HG02938 (cell line): ENCODE measurements around the gene CORO2A.
A peak's percentile ranks its signal among the peaks of the same experiment; 100 is the strongest.
"Not testable (repeated sequence)": the region's sequence is repeated elsewhere in the genome, so short reads cannot be mapped to it uniquely, and the experiment has no call there.

Experiments
- ATAC-seq: cut with Tn5 transposase; IDR thresholded peaks from one replicate; pipeline ENCODE4 v1.9.1; 2021; ENCODE audit warnings: mild to moderate bottlenecking, moderate library complexity; ENCODE audit not compliant: unreplicated experiment

Gene CORO2A

GRCh38 chr9:98118640-98119601 lies 73.5 kb downstream of the CORO2A start, which contains the start of gene TRIM14:
TRIM14 (minus strand) TSS chr9:98119222; CDS start chr9:98119188, 34 bp downstream.
- peak; percentile 41 for ATAC-seq

- ATAC-seq, result peak; percentile 65
Measured at GRCh38 chr9:98117984-98118639, 74.3 kb downstream of the CORO2A start.

GRCh38 chr9:98117097-98117496 lies 75.3 kb downstream of the CORO2A start:
- not testable (repeated sequence) for ATAC-seq

- no peak for ATAC-seq
Measured at GRCh38 chr9:98109052-98109451, 83.4 kb downstream of the CORO2A start.

- ATAC-seq, result peak; percentile 68
Measured at GRCh38 chr9:98108531-98109031, 83.9 kb downstream of the CORO2A start.

GRCh38 chr9:98107926-98108325 lies 84.5 kb downstream of the CORO2A start:
- ATAC-seq, result no peak

- ATAC-seq, result no peak
Measured at GRCh38 chr9:98105006-98105405, 87.4 kb downstream of the CORO2A start.

GRCh38 chr9:98104445-98104881 lies 88.0 kb downstream of the CORO2A start:
- ATAC-seq, result no peak

GRCh38 chr9:98101868-98102273 lies 90.6 kb downstream of the CORO2A start:
- ATAC-seq, result peak; percentile 99

GRCh38 chr9:98101416-98101815 lies 91.0 kb downstream of the CORO2A start:
- no peak for ATAC-seq

- ATAC-seq, result no peak
Measured at GRCh38 chr9:98100456-98100855, 92.0 kb downstream of the CORO2A start.

GRCh38 chr9:98099898-98100297 lies 92.5 kb downstream of the CORO2A start:
- no peak for ATAC-seq

- no peak for ATAC-seq
Measured at GRCh38 chr9:98099346-98099745, 93.1 kb downstream of the CORO2A start.

GRCh38 chr9:98097836-98098235 lies 94.6 kb downstream of the CORO2A start:
- ATAC-seq, result no peak

GRCh38 chr9:98096091-98096490 lies 96.3 kb downstream of the CORO2A start:
- ATAC-seq, result no peak

- no peak for ATAC-seq
Measured at GRCh38 chr9:98095401-98095800, 97.0 kb downstream of the CORO2A start.

- no peak for ATAC-seq
Measured at GRCh38 chr9:98094851-98095250, 97.6 kb downstream of the CORO2A start.

GRCh38 chr9:98094316-98094715 lies 98.1 kb downstream of the CORO2A start:
- no peak for ATAC-seq

- no peak for ATAC-seq
Measured at GRCh38 chr9:98092613-98092931, 99.9 kb downstream of the CORO2A start.

GRCh38 chr9:98091735-98092612 lies 100.5 kb downstream of the CORO2A start:
- ATAC-seq, result no peak

GRCh38 chr9:98090674-98091073 lies 101.8 kb downstream of the CORO2A start:
- not testable (repeated sequence) for ATAC-seq
